Gastrocnemius medialis (tissue), 4 donors: ENCODE data around the gene RMND1. TPM values are rescaled to one million over a fixed set of nuclear protein-coding genes. Genes with fewer than 3 reads are reported as not detected.
A peak's percentile ranks its signal among the peaks of the same experiment; 100 is the strongest.

Source experiments
- ATAC-seq, 2 donors: fragments of 150-250 bp; one replicate each; pipeline ENCODE4 v1.9.1; 2016
- DNase-seq, 2 donors: peaks; one replicate each; pipeline ENCODE4 v3.0.0-alpha.2; 2019
- H3K27ac ChIP-seq, 4 donors: fragments of 200-600 bp; sonication (generic); 1 replicate in 1 of 4; 2 replicates in 3 of 4; pipeline ENCODE4 v1.5.1; 2016 to 2018; ENCODE audit warnings: mild to moderate bottlenecking in 2 of 4, moderate library complexity in 1 of 4
- H3K27me3 ChIP-seq, 3 donors: fragments of 200-600 bp; sonication (generic) in 2 of 3; 1 replicate in 1 of 3; 2 replicates in 2 of 3; pipeline versions ENCODE4 v1.5.1 to v1.6.0; 2016 to 2019; ENCODE audit warnings: mild to moderate bottlenecking in 1 of 3, moderate library complexity in 1 of 3
- H3K36me3 ChIP-seq, 2 donors: fragments of 200-600 bp; sonication (generic) in 1 of 2; one replicate each; pipeline ENCODE4 v1.5.1; 2017 to 2018
- H3K4me1 ChIP-seq, 2 donors: fragments of 200-600 bp; sonication (generic) in 1 of 2; one replicate each; pipeline ENCODE4 v1.5.1; 2016 to 2017; ENCODE audit warnings: mild to moderate bottlenecking in 2 of 2
- H3K4me3 ChIP-seq, 4 donors: fragments of 200-600 bp; sonication (generic) in 3 of 4; 1 replicate in 1 of 4; 2 replicates in 3 of 4; pipeline ENCODE4 v1.5.1; 2016 to 2019; ENCODE audit warnings: mild to moderate bottlenecking in 2 of 4
- H3K9me3 ChIP-seq, 3 donors: fragments of 200-600 bp; sonication (generic) in 2 of 3; 1 replicate in 1 of 3; 2 replicates in 2 of 3; pipeline ENCODE4 v1.5.1; 2016 to 2019
- CTCF ChIP-seq, 5 experiments: fragments of 450-650 bp in 3 of 5; fragments of 200-600 bp in 2 of 5; sonication (generic) in 2 of 5; IDR thresholded peaks in 4 of 5; conservative IDR thresholded peaks in 1 of 5; 1 replicate in 4 of 5; 2 replicates in 1 of 5; pipeline ENCODE4 v1.5.1; 2016 to 2019; ENCODE audit warnings: antibody characterized with exemption in 5 of 5, mild to moderate bottlenecking in 3 of 5, moderate library complexity in 3 of 5
- POLR2A ChIP-seq, 2 donors: fragments of 450-650 bp; IDR thresholded peaks; one replicate each; pipeline ENCODE4 v1.6.1; 2017; ENCODE audit warnings: antibody characterized with exemption in 2 of 2, mild to moderate bottlenecking in 2 of 2, moderate library complexity in 2 of 2
- in situ Hi-C, 4 donors: fragments of 200-750 bp; cut with MboI; loops; one replicate each; pipeline versions ENCODE4 v1.15.0 to v1.8.0; 2017; ENCODE audit warnings: low sequenced_read_pairs in 4 of 4
- intact Hi-C: fragments of 100-400 bp; cut with DNase I; formaldehyde crosslinking; loops from one replicate; pipeline ENCODE4 v1.15.1; 2023; ENCODE audit warnings: low total_unique reads
- total RNA-seq, 4 donors: library from RNA; depleted of rRNA; stranded (reverse); fragments of >200 nt; gene quantifications; one replicate each; pipeline versions ENCODE4 v1.1.0 to v1.2.3, GENCODE V29; 2016

RMND1 gene
- total RNA-seq, 4 donors from 2014 or later, result 6.4 to 9.6 (median 8.4) TPM

- intact Hi-C loops, result no loop called here
- no peaks in the 10 kb centered on the region for H3K27me3 ChIP-seq
- DNase-seq, result no peak
- TF ChIP-seq POLR2A (IDR thresholded peaks at IDR 0.05) (no peak), CTCF (IDR thresholded peaks at IDR 0.05 in 4 of 5, conservative IDR thresholded peaks at IDR 0.05 in 1 of 5) (no peak)
- H3K27ac ChIP-seq, result no peak overlapping the region
- H3K4me1 ChIP-seq, result no peaks in the 10 kb centered on the region
- no peak for ATAC-seq
- H3K36me3 ChIP-seq, result peaks cover 0 to 14% of the 10 kb centered on the region in 2 donors
- no peaks in the 10 kb centered on the region for H3K9me3 ChIP-seq
- in situ Hi-C loops, result no loop called here
- H3K4me3 ChIP-seq, result no peak overlapping the region
Observed at GRCh38 chr6:151413372-151414145, 38.4 kb downstream of the RMND1 start.

- DNase-seq, result no peak
- ATAC-seq, result no peak
- Histone ChIP-seq H3K36me3 (peaks cover 0 to 14% of the 10 kb centered on the region in 2 donors), H3K27me3 (no peaks in the 10 kb centered on the region), H3K4me1 (no peaks in the 10 kb centered on the region), H3K4me3 (no peak overlapping the region), H3K27ac (no peak overlapping the region), H3K9me3 (no peaks in the 10 kb centered on the region)
- intact Hi-C loops, result no loop called here
- TF ChIP-seq CTCF (IDR thresholded peaks at IDR 0.05 in 4 of 5, conservative IDR thresholded peaks at IDR 0.05 in 1 of 5), result no peak
- no peak for TF ChIP-seq POLR2A (IDR thresholded peaks at IDR 0.05)
- in situ Hi-C loops, result no loop called here
Observed at GRCh38 chr6:151412909-151413308, 39.0 kb downstream of the RMND1 start.

GRCh38 chr6:151409679-151410078, 42.2 kb downstream of the RMND1 start:
- no peak for DNase-seq
- H3K36me3 ChIP-seq, result peaks cover 0 to 5% of the 10 kb centered on the region in 2 donors
- peak overlapping the region in 1 of 4 donors; percentile 39 for H3K27ac ChIP-seq
- H3K27me3 ChIP-seq, result no peaks in the 10 kb centered on the region
- H3K4me3 ChIP-seq, result no peak overlapping the region
- no peaks in the 10 kb centered on the region for H3K9me3 ChIP-seq
- TF ChIP-seq POLR2A (IDR thresholded peaks at IDR 0.05), result no peak
- TF ChIP-seq CTCF (IDR thresholded peaks at IDR 0.05 in 4 of 5, conservative IDR thresholded peaks at IDR 0.05 in 1 of 5), result no peak
- peaks cover 0 to 4% of the 10 kb centered on the region in 2 donors for H3K4me1 ChIP-seq
- intact Hi-C loops (no loop called here), in situ Hi-C loops (loop anchor here in 1 of 4 donors (10.0 kb wide), 1 partner anchor 65 kb away; no protein-coding TSS in a partner anchor)
- no peak for ATAC-seq

- peak overlapping the region in 1 of 4 donors; percentile 39 for H3K27ac ChIP-seq
Observed at GRCh38 chr6:151409260-151409659, 42.7 kb downstream of the RMND1 start.

More at GRCh38 chr6:151409260-151409659, 42.7 kb downstream of the RMND1 start:
- Histone ChIP-seq H3K9me3 (no peaks in the 10 kb centered on the region), H3K4me3 (no peak overlapping the region), H3K27me3 (no peaks in the 10 kb centered on the region), H3K36me3 (peaks cover 0 to 7% of the 10 kb centered on the region in 2 donors), H3K4me1 (peaks cover 0 to 4% of the 10 kb centered on the region in 2 donors)
- in situ Hi-C loops, result loop anchor here in 1 of 4 donors (10.0 kb wide), 1 partner anchor 66 kb away; no protein-coding TSS in a partner anchor
- DNase-seq, result no peak
- no peak for ATAC-seq
- TF ChIP-seq POLR2A (IDR thresholded peaks at IDR 0.05) (no peak), CTCF (IDR thresholded peaks at IDR 0.05 in 4 of 5, conservative IDR thresholded peaks at IDR 0.05 in 1 of 5) (no peak)
- intact Hi-C loops, result no loop called here
